IMR-90 (cell line): ENCODE data around the gene SNAP25. TPM values are rescaled to one million over a fixed set of nuclear protein-coding genes. Genes with fewer than 3 reads are reported as not detected.

Experiments
- ATAC-seq: fragments of 200-7000 bp; cut with Tn5 transposase; 2 replicates; pipeline ENCODE4 v1.9.1; 2020; ENCODE audit warnings: low read depth, mild to moderate bottlenecking, moderate library complexity
- BruUV-seq: library from RNA; stranded (reverse); fragments of 400-500 nt; replicated peaks from 2 replicates; lab custom pipeline; 2021; lab: Mats Ljungman, UMichigan
- CTCF ChIA-PET: fragments of 300-600 bp; formaldehyde crosslinking; extraction: SDS; loops from one replicate; lab custom pipeline; 2021; ENCODE audit warnings: antibody characterized with exemption; lab: Yijun Ruan, JAX
- POLR2A ChIA-PET: fragments of 300-600 bp; sonication (Branson Sonifier 250); formaldehyde crosslinking; loops from one replicate; lab custom pipeline; 2022; ENCODE audit warnings: antibody characterized with exemption; ENCODE audit not compliant: unreplicated experiment; lab: Charles Lee
- DNase-seq: peaks from one replicate; pipeline ENCODE4 v3.0.0; 2013
- H2AFZ ChIP-seq: replicated peaks from 2 replicates; pipeline ENCODE3; 2013; ENCODE audit warnings: low read length, mild to moderate bottlenecking; ENCODE audit not compliant: poor library complexity
- H2AK5ac ChIP-seq: 2 replicates; pipeline ENCODE4 v1.6.1; 2013; ENCODE audit warnings: low read depth, low read length, inconsistent platforms
- H2AK9ac ChIP-seq: replicated peaks from 2 replicates; pipeline ENCODE3; 2013; ENCODE audit warnings: mild to moderate bottlenecking, low read depth, low read length, moderate library complexity; ENCODE audit not compliant: poor library complexity
- H2BK120ac ChIP-seq: 2 replicates; pipeline ENCODE4 v1.6.1; 2013; ENCODE audit warnings: low read depth, low read length, inconsistent platforms
- H2BK15ac ChIP-seq: 3 replicates; pipeline ENCODE4 v1.6.1; 2013; ENCODE audit warnings: low read depth, low read length, inconsistent platforms
- H2BK20ac ChIP-seq: 2 replicates; pipeline ENCODE4 v1.6.1; 2013; ENCODE audit warnings: low read depth, mild to moderate bottlenecking, inconsistent platforms, low read length, moderate library complexity
- H2BK5ac ChIP-seq: 2 replicates; pipeline ENCODE4 v1.6.1; 2013; ENCODE audit warnings: mild to moderate bottlenecking, low read depth, low read length, inconsistent platforms; ENCODE audit not compliant: poor library complexity, severe bottlenecking
- H3K14ac ChIP-seq: replicated peaks from 2 replicates; pipeline ENCODE4 v1.6.1; 2013; ENCODE audit warnings: low read depth, low read length, inconsistent platforms
- H3K18ac ChIP-seq: 2 replicates; pipeline ENCODE4 v1.6.1; 2013; ENCODE audit warnings: low read depth, low read length, control low read depth
- H3K23ac ChIP-seq: 2 replicates; pipeline ENCODE4 v1.6.1; 2013; ENCODE audit warnings: low read depth, low read length, inconsistent platforms
- H3K27ac ChIP-seq: 2 replicates; pipeline ENCODE4 v1.5.1; 2013; ENCODE audit warnings: mild to moderate bottlenecking, control low read depth, low read length; ENCODE audit not compliant: insufficient read depth
- H3K27me3 ChIP-seq: 2 replicates; pipeline ENCODE4 v1.6.1; 2013; ENCODE audit warnings: low read length; ENCODE audit not compliant: control insufficient read depth, insufficient read depth
- H3K36me3 ChIP-seq: 2 replicates; pipeline ENCODE4 v1.6.1; 2013; ENCODE audit warnings: low read length, mixed read lengths; ENCODE audit not compliant: control insufficient read depth, insufficient read depth
- H3K4ac ChIP-seq: 2 replicates; pipeline ENCODE4 v1.6.1; 2013; ENCODE audit warnings: low read depth, low read length, inconsistent platforms
- H3K4me1 ChIP-seq: 2 replicates; pipeline ENCODE4 v1.6.1; 2013; ENCODE audit warnings: low read length, mixed read lengths; ENCODE audit not compliant: control insufficient read depth, insufficient read depth
- H3K4me2 ChIP-seq: 2 replicates; pipeline ENCODE4 v1.6.1; 2013; ENCODE audit warnings: low read depth, mild to moderate bottlenecking, control low read depth, low read length, moderate library complexity
- H3K4me3 ChIP-seq: 2 replicates; pipeline ENCODE4 v1.5.1; 2013; ENCODE audit warnings: low read depth, mild to moderate bottlenecking, control low read depth, low read length, moderate library complexity; ENCODE audit not compliant: insufficient read depth
- H3K56ac ChIP-seq: 2 replicates; pipeline ENCODE4 v1.6.1; 2013; ENCODE audit warnings: low read length, inconsistent platforms; ENCODE audit not compliant: insufficient read depth; ENCODE audit errors: extremely low read depth
- H3K79me1 ChIP-seq, 2 experiments: 2 replicates each; pipeline ENCODE4 v1.6.1; 2013; ENCODE audit warnings: low read length in 2 of 2, inconsistent platforms in 1 of 2, low read depth in 1 of 2
- H3K9ac ChIP-seq: 2 replicates; pipeline ENCODE4 v1.6.1; 2013; ENCODE audit warnings: low read depth, low read length, control low read depth
- H3K9me1 ChIP-seq: 2 replicates; pipeline ENCODE4 v1.6.1; 2013; ENCODE audit warnings: low read length, inconsistent platforms; ENCODE audit not compliant: insufficient read depth
- H3K9me3 ChIP-seq: 2 replicates; pipeline ENCODE4 v1.6.1; 2013; ENCODE audit warnings: low read length; ENCODE audit not compliant: control insufficient read depth, insufficient read depth
- H4K20me1 ChIP-seq: 2 replicates; pipeline ENCODE4 v1.6.1; 2013; ENCODE audit warnings: low read length, inconsistent platforms; ENCODE audit not compliant: insufficient read depth
- H4K5ac ChIP-seq: 2 replicates; pipeline ENCODE4 v1.6.1; 2013; ENCODE audit warnings: mild to moderate bottlenecking, low read depth, low read length, control low read depth
- H4K8ac ChIP-seq, 2 experiments: 2 replicates each; pipeline ENCODE4 v1.6.1; 2013; ENCODE audit warnings: low read depth in 2 of 2, low read length in 2 of 2, control low read depth in 1 of 2, inconsistent platforms in 1 of 2
- H4K91ac ChIP-seq: 2 replicates; pipeline ENCODE4 v1.6.1; 2013; ENCODE audit warnings: low read depth, low read length, inconsistent platforms; ENCODE audit not compliant: insufficient read depth
- CEBPB ChIP-seq: IDR thresholded peaks from 2 replicates; pipeline ENCODE4 v1.6.1; 2012; ENCODE audit warnings: low read depth, low read length, improper control_type of control experiment
- CTCF ChIP-seq: conservative IDR thresholded peaks from 2 replicates; pipeline ENCODE4 v1.5.1; 2012; ENCODE audit warnings: mild to moderate bottlenecking, low read depth, low read length, improper control_type of control experiment
- MAZ ChIP-seq: IDR thresholded peaks from 2 replicates; pipeline ENCODE4 v1.6.1; 2012; ENCODE audit warnings: low read depth, mild to moderate bottlenecking, low read length, improper control_type of control experiment, moderate library complexity, borderline replicate concordance
- WGBS, 2 experiments: methylation state at CpG; one replicate each; pipeline versions ENCODE4 v1.1.5 to v1.1.7; 2013; ENCODE audit warnings: missing lambda C conversion rate in 2 of 2; ENCODE audit not compliant: insufficient read length in 1 of 2; ENCODE audit errors: extremely low coverage in 2 of 2; 5-methylcytosine and 5-hydroxymethylcytosine counted together
- dilution Hi-C: fragments of 300-500 bp; cut with HindIII; formaldehyde crosslinking; loops from one replicate; pipeline ENCODE4 v1.14.3; 2018; ENCODE audit warnings: low sequenced_read_pairs; ENCODE audit not compliant: unreplicated experiment
- in situ Hi-C: fragments of 300-500 bp; cut with MboI; formaldehyde crosslinking; loops from 3 replicates; pipeline ENCODE4 v1.14.3; 2019; ENCODE audit warnings: low sequenced_read_pairs, inconsistent platforms, mixed read lengths
- intact Hi-C: fragments of 100-400 bp; cut with micrococcal nuclease; formaldehyde crosslinking; loops from 2 replicates; pipeline ENCODE4 v1.10.0; 2022
- polyA plus RNA-seq, 3 experiments: library from polyadenylated mRNA; depleted of rRNA; stranded (reverse); fragments of >200 nt; gene quantifications; 2 replicates each; pipeline ENCODE4 v1.2.3, GENCODE V29; 2012; ENCODE audit warnings: low replicate concordance in 1 of 3
- total RNA-seq: library from RNA; depleted of rRNA; stranded (reverse); fragments of >200 nt; gene quantifications from 2 replicates; pipeline ENCODE4 v1.2.3, GENCODE V29; 2012

SNAP25 gene
- total and polyA plus RNA-seq, 2 of the 4 experiments (the other 2 are of a cell fraction): 1.1 to 2.8 TPM

GRCh38 chr20:10288954-10289646 lies 70.5 kb downstream of the SNAP25 start:
- no peak overlapping the region for H2BK20ac ChIP-seq
- no peak overlapping the region for H4K91ac ChIP-seq
- H3K4me1 ChIP-seq: peaks cover 1% of the 10 kb centered on the region; the same call in 1 of the 2 replicates
- H2AFZ ChIP-seq: no peak overlapping the region
- no peak overlapping the region for H3K4me2 ChIP-seq
- DNase-seq: no peak
- H4K8ac ChIP-seq: no peak overlapping the region
- TF ChIP-seq MAZ (no peak), CTCF (no peak), CEBPB (no peak)
- H3K14ac ChIP-seq: no peak overlapping the region
- ATAC-seq: no peak
- CTCF ChIA-PET: no interaction called here
- no peak overlapping the region for H2AK5ac ChIP-seq
- H2BK5ac ChIP-seq: no peak overlapping the region
- 100% methylated on average over 1 of the region's 5 CpGs; no CpG with 5 or more reads in 1 of the 2 experiments for WGBS, 2 experiments
- dilution Hi-C loops: no loop called here
- intact Hi-C loops: no loop called here
- no peak overlapping the region for H2BK120ac ChIP-seq
- H2BK15ac ChIP-seq: no peak overlapping the region
- no peaks in the 10 kb centered on the region for H4K20me1 ChIP-seq
- H3K27me3 ChIP-seq: no peaks in the 10 kb centered on the region
- POLR2A ChIA-PET: no interaction called here
- H3K9me3 ChIP-seq: no peaks in the 10 kb centered on the region
- H3K79me1 ChIP-seq: no peaks in the 10 kb centered on the region
- no TSS peak for BruUV-seq
- H3K23ac ChIP-seq: no peak overlapping the region
- H3K9me1 ChIP-seq: no peaks in the 10 kb centered on the region
- H3K56ac ChIP-seq: no peak overlapping the region
- H2AK9ac ChIP-seq: no peak overlapping the region
- H3K18ac ChIP-seq: no peak overlapping the region
- H4K5ac ChIP-seq: no peak overlapping the region
- no peak overlapping the region for H3K27ac ChIP-seq
- no peak overlapping the region for H3K4me3 ChIP-seq
- H3K9ac ChIP-seq: no peak overlapping the region
- no peak overlapping the region for H3K4ac ChIP-seq
- in situ Hi-C loops: no loop called here
- peaks cover 4% of the 10 kb centered on the region for H3K36me3 ChIP-seq
